ENCODE data around the gene TMIGD3. TPM values are rescaled to one million over a fixed set of nuclear protein-coding genes. Genes with fewer than 3 reads are reported as not detected.

The TMIGD3 gene
- total and polyA plus RNA-seq, 7 donors, result 1.9 to 29.8 (median 5.8) TPM

DNA sequence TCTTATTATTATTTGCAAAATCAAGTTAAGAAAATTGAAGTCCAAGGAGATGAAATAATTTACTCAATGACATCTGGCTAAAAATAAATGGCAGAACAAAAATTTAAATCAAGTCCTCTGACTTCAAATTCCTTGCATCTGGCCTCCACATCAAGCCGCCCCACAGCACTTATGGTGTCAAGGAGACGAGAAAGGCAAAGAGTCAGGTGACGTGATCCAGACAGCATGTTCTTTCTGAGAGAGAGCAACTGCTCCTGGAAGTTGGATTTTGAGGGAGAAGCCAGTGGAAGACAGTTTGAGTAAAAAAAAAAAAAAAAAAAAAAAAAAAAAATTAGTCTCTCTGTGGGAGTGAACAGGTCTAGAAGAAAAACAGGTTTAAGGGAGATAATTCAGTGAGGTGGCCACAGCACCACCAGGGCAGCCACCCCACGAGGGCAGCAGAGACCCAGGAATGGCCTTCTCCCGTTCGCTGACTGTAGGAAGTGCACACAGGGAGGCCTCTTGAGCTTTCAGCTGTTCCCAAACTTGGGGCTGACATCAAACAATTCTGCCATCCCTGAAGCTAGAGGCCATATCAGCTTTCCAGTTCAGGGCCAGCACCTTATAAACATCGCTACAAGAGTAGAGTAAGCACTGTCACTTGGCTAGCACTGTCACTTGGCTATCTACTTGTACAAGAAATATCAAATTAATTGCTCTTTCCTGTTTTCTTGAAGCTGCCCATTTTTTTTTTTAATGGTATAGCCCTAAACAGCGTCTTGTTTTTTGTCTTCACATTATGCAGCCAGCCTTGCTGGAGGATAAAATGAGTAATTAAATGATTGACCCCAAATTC is 21.8 kb downstream of the TMIGD3 start:
- intact Hi-C loops (cut with DNase I), result loop anchor here (1.0 to 5.0 kb wide), 3 partner anchors 231 to 288 kb away; partner anchors contain the start of gene DDX20
- 44 to 48% methylated on average over 8 of the region's 8 CpGs for WGBS, 2 donors
- no peak overlapping the region for H3K4me3 ChIP-seq
- peak overlapping the region in 1 of 4 donors; percentile 33 for H3K27ac ChIP-seq
- no peaks in the 10 kb centered on the region for H3K36me3 ChIP-seq
- H3K27me3 ChIP-seq, result no peaks in the 10 kb centered on the region
- H3K4me1 ChIP-seq, result peaks cover 0 to 19% (median 11%) of the 10 kb centered on the region in 4 donors
- no peaks in the 10 kb centered on the region for H3K9me3 ChIP-seq
- TF ChIP-seq, protein P1, sequence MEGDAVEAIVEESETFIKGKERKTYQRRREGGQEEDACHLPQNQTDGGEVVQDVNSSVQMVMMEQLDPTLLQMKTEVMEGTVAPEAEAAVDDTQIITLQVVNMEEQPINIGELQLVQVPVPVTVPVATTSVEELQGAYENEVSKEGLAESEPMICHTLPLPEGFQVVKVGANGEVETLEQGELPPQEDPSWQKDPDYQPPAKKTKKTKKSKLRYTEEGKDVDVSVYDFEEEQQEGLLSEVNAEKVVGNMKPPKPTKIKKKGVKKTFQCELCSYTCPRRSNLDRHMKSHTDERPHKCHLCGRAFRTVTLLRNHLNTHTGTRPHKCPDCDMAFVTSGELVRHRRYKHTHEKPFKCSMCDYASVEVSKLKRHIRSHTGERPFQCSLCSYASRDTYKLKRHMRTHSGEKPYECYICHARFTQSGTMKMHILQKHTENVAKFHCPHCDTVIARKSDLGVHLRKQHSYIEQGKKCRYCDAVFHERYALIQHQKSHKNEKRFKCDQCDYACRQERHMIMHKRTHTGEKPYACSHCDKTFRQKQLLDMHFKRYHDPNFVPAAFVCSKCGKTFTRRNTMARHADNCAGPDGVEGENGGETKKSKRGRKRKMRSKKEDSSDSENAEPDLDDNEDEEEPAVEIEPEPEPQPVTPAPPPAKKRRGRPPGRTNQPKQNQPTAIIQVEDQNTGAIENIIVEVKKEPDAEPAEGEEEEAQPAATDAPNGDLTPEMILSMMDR (IDR thresholded peaks at IDR 0.05), result peak; percentile 61 to 83 (median 81)
- no peak for TF ChIP-seq EP300 (IDR thresholded peaks at IDR 0.05)
- no peak for TF ChIP-seq POLR2A (IDR thresholded peaks at IDR 0.05)
- peak; percentile 91 for DNase-seq

DNA sequence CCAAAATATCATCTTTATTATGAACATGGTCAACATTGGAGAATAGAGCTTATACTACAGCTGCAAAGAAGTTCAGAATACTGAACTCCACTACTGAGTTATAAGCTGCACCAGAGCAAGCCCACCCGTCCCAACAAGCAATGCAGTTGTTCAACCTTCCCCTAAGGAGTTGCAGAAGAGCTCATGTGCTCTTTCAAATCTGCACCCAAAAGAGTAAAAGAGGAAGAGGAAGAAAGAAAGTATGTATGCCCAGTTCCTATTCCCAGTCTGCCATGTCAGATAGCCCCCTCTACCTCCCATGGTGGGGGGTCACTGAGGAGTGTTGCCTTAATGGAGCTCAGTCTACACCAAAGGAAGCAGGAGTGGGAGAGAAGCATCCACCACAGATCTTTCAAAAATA is 22.8 kb downstream of the TMIGD3 start:
- intact Hi-C loops (cut with DNase I), result loop anchor here (1.0 to 5.0 kb wide), 3 partner anchors 232 to 289 kb away; partner anchors contain the start of gene DDX20
- Histone ChIP-seq H3K27me3 (no peaks in the 10 kb centered on the region), H3K9me3 (no peaks in the 10 kb centered on the region), H3K4me3 (no peak overlapping the region), H3K36me3 (no peaks in the 10 kb centered on the region), H3K4me1 (peaks cover 0 to 19% (median 11%) of the 10 kb centered on the region in 4 donors), H3K27ac (no peak overlapping the region)
- no peak for DNase-seq
- 54 to 76% methylated on average over 1 of the region's 1 CpG for WGBS, 2 donors
- no peak for TF ChIP-seq POLR2A (IDR thresholded peaks at IDR 0.05)

DNA sequence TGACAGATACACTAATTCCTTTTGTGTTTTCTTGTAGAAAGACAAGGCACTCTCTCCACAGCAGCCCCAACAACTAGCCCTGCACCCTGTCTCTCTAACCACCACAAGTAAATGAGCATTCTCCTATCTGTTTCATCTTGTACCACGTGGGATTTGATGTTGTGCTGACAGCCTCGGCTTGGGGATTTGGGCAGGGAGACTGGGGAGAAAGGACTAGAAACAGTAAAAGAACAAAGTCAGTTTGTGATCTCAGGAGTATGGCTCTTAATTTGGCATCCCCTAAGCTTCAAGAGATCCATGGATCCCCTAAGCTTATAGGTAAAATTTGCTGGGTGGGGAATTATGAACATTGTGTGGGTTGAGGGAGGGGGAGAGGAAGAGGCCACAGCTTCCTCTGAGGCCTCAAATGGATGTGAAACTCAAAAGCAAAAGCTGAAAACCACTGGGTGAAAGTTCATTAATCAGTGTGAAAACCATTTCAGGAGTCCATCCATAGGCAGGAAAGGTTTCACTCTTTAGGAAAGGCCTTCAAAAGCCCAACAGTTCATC is 26.6 kb downstream of the TMIGD3 start:
- H3K4me3 ChIP-seq, result no peak overlapping the region
- no peaks in the 10 kb centered on the region for H3K27me3 ChIP-seq
- no peak for TF ChIP-seq EP300 (IDR thresholded peaks at IDR 0.05)
- no peak for TF ChIP-seq POLR2A (IDR thresholded peaks at IDR 0.05)
- TF ChIP-seq POLR2AphosphoS5 (IDR thresholded peaks at IDR 0.05), result no peak
- TF ChIP-seq, protein P1 (IDR thresholded peaks at IDR 0.05), result no peak
- peaks cover 0 to 8% (median 0%) of the 10 kb centered on the region in 4 donors for H3K36me3 ChIP-seq
- H3K27ac ChIP-seq, result peak overlapping the region in 2 of 4 donors; percentile 18 to 48
- H3K9me3 ChIP-seq, result no peaks in the 10 kb centered on the region
- 37 to 75% methylated on average over 2 of the region's 2 CpGs for WGBS, 2 donors
- intact Hi-C loops (cut with DNase I), result no loop called here
- no peak for DNase-seq
- peaks cover 0 to 10% (median 3%) of the 10 kb centered on the region in 4 donors for H3K4me1 ChIP-seq

DNA sequence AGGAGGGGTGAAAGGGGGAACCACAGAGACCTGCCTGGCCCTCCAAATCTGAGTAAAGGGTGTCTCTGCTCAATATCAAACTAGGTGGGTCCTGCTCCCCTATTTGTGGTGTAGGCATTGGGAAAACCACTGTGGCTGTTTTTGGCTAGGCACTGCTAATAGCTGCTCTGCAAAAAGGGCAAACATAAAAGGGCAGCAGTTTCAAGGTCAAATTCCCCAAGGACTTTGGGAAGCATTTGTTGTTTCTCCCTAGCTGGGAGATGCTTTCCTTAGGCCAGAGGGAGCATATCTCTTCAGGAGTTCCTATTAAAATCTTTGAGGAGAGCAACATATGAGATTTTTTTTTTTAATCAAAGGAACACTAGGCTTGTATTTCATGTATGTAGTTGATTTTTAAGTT is 27.2 kb downstream of the TMIGD3 start:
- DNase-seq, result no peak

More for the DNA sequence above, 27.2 kb downstream of the TMIGD3 start:
- Histone ChIP-seq H3K4me3 (peak overlapping the region in 1 of 4 donors; percentile 32), H3K9me3 (no peaks in the 10 kb centered on the region), H3K36me3 (peaks cover 2 to 14% (median 4%) of the 10 kb centered on the region in 4 donors), H3K27ac (peak overlapping the region in 1 of 4 donors; percentile 48), H3K4me1 (peaks cover 0 to 4% (median 0%) of the 10 kb centered on the region in 4 donors), H3K27me3 (no peaks in the 10 kb centered on the region)
- no peak for TF ChIP-seq POLR2A (IDR thresholded peaks at IDR 0.05)
- TF ChIP-seq, protein P1 (IDR thresholded peaks at IDR 0.05), result no peak
- no peak for TF ChIP-seq POLR2AphosphoS5 (IDR thresholded peaks at IDR 0.05)
- TF ChIP-seq EP300 (IDR thresholded peaks at IDR 0.05), result no peak
- intact Hi-C loops (cut with DNase I), result no loop called here

Data from sigmoid colon (tissue), 7 donors.